Glomerular endothelial cell (primary cell): ENCODE results near the gene WDR81. TPM values are rescaled to one million over a fixed set of nuclear protein-coding genes. Genes with fewer than 3 reads are reported as not detected.
"Not testable (repeated sequence)": the region's sequence is repeated elsewhere in the genome, so short reads cannot be mapped to it uniquely, and the experiment has no call there.

Experiments used
- DNase-seq: peaks from one replicate; pipeline ENCODE4 v3.0.0-alpha.2; 2011; ENCODE audit warnings: low read depth, low spot score; ENCODE audit errors: extremely low read depth
- total RNA-seq: library from RNA; depleted of rRNA; stranded (reverse); fragments of >200 nt; gene quantifications from 2 replicates; pipeline ENCODE4 v1.2.3, GENCODE V29; 2015

The WDR81 gene
- total RNA-seq, 1 donor from 2014 or later = 27.3 TPM

GRCh38 chr17:1729966-1730325 is 5.4 kb downstream of the WDR81 start:
- DNase-seq = no peak

- DNase-seq = no peak
Observed at GRCh38 chr17:1730326-1731193, 6.1 kb downstream of the WDR81 start.

- DNase-seq = no peak
Observed at GRCh38 chr17:1731194-1731506, 6.6 kb downstream of the WDR81 start.

- DNase-seq = no peak
Observed at GRCh38 chr17:1732241-1732832, 7.8 kb downstream of the WDR81 start.

GRCh38 chr17:1732833-1733321 is 8.4 kb downstream of the WDR81 start:
- DNase-seq = no peak

- DNase-seq = no peak
Observed at GRCh38 chr17:1733759-1734158, 9.3 kb downstream of the WDR81 start.

- DNase-seq = no peak
Observed at GRCh38 chr17:1735418-1735817, 10.9 kb downstream of the WDR81 start.

- DNase-seq = no peak
Observed at GRCh38 chr17:1735834-1736347, 11.4 kb downstream of the WDR81 start.

- no peak for DNase-seq
Observed at GRCh38 chr17:1736348-1737281, 12.1 kb downstream of the WDR81 start.

GRCh38 chr17:1737531-1738291 is 13.2 kb downstream of the WDR81 start:
- no peak for DNase-seq

- not testable (repeated sequence) for DNase-seq
Observed at GRCh38 chr17:1741899-1742298, 17.4 kb downstream of the WDR81 start.

GRCh38 chr17:1742371-1743087 is 18.0 kb downstream of the WDR81 start, which contains the start of gene SERPINF2:
SERPINF2 (plus strand) TSS chr17:1742871; CDS start chr17:1744996, 2,125 bp downstream.
- DNase-seq = no peak

GRCh38 chr17:1743088-1743439 is 18.6 kb downstream of the WDR81 start:
- no peak for DNase-seq

- DNase-seq = no peak
Observed at GRCh38 chr17:1744551-1745512, 20.3 kb downstream of the WDR81 start.

- DNase-seq = no peak
Observed at GRCh38 chr17:1745513-1746020, 21.1 kb downstream of the WDR81 start.

GRCh38 chr17:1746975-1747543 is 22.6 kb downstream of the WDR81 start:
- DNase-seq = no peak

GRCh38 chr17:1750628-1751027 is 26.1 kb downstream of the WDR81 start:
- DNase-seq = no peak
